ENCODE results near the gene PRKAR1A.
"Not testable (repeated sequence)": the region's sequence is repeated elsewhere in the genome, so short reads cannot be mapped to it uniquely, and the experiment has no call there.

The PRKAR1A gene

DNA sequence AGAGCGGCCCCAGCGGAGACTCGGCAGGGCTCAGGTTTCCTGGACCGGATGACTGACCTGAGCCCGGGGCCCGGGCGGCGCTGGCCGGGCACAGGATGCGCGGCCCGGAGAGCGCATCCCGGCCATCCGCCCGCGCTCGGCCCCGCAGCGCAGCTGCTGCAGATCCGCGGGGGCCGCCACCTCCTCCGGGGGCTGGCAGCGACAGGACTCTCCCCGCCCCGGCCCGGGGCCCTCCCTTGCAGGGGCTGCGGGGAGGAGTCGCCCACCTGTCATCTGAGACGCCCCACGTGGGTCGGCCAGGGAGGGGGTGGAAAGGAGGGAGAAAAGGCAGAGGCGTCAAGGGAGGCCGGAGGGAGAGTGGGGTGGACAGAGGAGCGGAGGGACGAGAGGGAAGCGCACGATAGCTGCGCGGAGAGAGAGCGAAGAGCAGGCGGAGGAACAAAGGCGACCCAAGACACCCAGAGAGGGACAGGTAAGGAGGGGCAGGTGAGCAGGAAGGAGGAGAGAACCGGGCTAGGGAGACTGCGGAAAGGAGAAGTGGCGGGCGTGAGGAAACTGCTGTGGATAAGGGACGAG is 471 bp upstream of the PRKAR1A start:
- peak; percentile 77 for DNase-seq

GRCh38 chr17:68512960-68513474 is 787 bp downstream of the PRKAR1A start:
- DNase-seq = no peak

- no peak for DNase-seq
These were observed 1.7 kb downstream of the PRKAR1A start for GRCh38 chr17:68513932-68514331.

DNA sequence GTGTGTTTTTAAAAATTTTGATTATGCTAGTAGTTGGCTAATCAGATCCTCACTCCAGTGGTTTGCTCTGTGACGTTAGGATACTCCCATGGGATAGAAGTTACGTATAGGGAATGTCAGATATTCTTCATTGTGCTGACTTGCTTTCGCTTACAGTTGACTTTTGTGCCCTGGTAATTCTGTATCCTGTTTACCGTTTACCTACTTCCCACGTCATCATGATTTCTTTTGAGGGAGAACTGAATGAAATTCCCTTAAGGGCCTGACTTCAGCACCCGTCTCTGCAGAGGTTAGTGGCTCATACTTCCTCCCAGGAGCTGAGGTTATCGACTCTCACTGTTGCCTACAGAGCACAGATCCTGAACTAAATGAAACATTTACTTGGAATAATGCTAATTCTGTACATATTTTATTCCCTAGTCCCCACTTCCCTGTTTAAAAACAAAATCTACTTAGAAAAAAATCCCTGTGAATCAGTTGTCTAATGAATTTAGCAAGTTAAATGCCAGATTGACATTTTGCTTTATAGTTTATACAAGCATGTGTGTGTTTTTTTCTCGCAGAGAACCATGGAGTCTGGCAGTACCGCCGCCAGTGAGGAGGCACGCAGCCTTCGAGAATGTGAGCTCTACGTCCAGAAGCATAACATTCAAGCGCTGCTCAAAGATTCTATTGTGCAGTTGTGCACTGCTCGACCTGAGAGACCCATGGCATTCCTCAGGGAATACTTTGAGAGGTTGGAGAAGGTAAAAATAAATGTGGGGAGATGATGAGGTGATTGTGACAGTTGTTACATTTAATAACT is 2.8 kb downstream of the PRKAR1A start:
- DNase-seq = no peak

- no peak for DNase-seq
These were observed 4.5 kb downstream of the PRKAR1A start for GRCh38 chr17:68516732-68517131.

DNA sequence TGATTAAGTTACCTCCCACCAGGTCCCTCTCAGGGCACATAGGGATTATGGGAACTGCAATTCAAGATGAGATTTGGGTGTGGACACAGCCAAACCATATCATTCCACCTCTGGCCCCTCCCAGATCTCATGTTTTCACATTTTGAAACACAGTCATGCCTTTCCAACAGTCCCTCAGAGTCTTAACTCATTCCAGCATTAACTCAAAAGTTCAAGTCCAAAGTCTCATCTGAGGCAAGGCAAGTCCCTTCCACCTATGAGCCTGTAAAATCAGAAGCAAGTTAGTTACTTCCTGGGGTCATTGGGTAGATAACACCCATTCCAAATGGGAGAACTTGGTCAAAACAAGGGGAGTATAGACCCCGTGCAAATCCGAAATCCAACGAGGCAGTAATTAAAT is 5.4 kb downstream of the PRKAR1A start:
- DNase-seq = not testable (repeated sequence)

DNA sequence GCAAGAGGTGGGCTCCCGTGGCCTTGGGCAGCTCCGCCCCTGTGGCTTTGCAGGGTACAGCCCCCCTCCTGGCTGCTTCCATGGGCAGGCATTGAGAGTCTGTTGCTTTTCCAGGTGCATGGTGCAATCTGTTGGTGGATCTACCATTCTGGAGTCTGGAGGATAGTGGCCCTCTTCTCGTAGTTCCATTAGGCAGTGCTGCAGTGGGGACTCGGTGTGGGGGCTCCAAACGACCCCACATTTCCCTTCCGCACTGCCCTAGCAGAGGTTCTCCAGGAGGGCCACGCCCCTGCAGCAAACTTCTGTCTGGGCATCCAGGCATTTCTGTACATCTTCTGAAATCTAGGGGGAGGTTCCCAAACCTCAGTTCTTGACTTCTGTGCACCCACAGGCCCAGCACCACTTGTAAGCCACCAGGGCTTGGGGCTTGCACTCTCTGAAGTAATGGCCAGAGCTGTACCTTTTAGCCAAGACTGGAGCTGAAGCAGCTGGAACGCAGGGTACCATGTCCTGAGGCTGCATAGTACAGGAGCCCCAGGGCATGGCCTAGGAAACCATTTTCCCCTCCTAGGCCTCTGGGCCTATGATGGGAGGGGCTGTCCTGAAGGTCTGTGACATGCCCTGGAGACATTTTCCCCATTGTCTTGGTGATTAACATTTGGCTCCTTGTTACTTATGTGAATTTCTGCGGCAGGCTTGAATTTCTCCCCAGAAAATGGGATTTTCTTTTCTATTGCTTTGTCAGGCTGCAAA is 6.0 kb downstream of the PRKAR1A start:
- DNase-seq = no peak

DNA sequence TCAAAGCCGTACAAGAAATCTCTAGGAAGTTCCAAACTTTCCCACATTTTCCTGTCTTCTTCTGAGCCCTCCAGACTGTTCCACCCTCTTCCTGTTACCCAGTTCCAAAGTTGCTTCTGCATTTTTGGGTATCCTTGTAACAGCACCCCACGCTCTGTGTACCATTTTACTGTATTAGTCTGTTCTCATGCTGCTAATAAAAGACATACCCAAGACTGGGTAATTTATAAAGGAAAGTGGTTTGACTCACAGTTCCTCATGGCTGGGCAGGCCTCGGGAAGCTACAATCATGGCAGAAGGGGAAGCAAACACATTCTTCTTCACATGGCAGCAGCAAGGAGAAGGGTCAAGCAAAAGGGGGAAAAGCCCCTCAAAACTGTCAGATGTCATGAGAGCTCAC is 6.8 kb downstream of the PRKAR1A start:
- DNase-seq = not testable (repeated sequence)

- no peak for DNase-seq
These were observed 7.7 kb downstream of the PRKAR1A start for GRCh38 chr17:68519911-68520310.

- DNase-seq = no peak
These were observed 10.0 kb downstream of the PRKAR1A start for GRCh38 chr17:68522266-68522665.

GRCh38 chr17:68526548-68526947 is 14.3 kb downstream of the PRKAR1A start:
- no peak for DNase-seq

- DNase-seq = no peak
These were observed 15.1 kb downstream of the PRKAR1A start for GRCh38 chr17:68527314-68527713.

- no peak for DNase-seq
These were observed 19.0 kb downstream of the PRKAR1A start for GRCh38 chr17:68531252-68531651.

DNA sequence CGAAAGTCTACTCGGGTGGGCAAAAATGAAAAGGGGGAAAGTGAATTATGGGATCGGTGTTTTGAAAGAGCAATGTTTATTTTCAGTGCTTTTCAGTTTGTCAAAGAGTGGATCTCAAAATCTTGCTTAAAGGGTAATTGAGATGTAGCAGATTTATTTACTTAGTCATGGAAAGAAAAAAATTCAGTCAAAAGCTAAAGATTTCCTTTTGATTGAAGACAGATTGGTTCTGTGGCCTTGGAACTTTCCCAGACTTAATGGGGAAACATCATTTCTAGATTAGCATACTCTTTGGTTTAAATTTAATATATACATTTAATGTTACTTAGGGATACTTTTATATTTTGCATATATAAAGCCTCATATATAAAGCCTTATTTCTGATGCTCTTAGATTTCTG is 20.6 kb downstream of the PRKAR1A start:
- no peak for DNase-seq

DNA sequence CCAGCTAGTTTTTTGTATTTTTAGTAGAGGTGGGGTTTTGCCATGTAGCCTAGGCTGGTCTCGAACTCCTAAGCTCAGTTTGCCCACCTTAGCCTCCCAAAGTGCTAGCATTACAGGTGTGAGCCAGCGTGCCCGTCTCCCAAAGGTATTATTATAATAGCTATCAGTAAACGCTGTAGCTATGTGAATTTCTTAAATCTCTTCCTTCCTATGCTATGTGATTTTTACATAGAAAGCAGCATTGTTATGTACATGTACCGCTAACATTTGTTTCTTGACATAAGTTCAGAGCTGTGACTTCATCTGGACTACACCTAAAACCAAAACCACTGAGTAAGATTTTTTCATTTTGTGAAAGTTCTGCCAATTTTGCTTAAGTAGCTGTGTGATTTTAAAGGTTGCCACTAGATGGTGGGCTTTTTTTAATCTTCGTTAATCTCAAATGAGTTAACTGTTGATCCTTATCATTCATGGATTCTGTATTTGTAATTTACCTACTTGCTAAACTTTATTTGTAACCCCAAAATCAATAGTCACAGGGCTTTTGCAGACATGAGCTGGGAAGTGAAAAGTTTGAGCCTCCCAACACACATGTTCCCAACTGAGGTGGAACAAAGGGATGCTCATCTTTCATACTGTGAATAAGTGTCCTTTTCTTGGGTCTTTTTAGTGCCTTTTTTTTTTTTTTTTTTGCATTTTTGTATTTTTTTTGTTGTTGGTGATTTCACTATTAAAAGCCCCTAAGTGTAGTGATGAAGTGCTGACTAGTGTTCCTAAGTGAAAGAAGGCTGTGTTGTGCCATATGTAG is 21.9 kb downstream of the PRKAR1A start:
- DNase-seq = no peak

DNA sequence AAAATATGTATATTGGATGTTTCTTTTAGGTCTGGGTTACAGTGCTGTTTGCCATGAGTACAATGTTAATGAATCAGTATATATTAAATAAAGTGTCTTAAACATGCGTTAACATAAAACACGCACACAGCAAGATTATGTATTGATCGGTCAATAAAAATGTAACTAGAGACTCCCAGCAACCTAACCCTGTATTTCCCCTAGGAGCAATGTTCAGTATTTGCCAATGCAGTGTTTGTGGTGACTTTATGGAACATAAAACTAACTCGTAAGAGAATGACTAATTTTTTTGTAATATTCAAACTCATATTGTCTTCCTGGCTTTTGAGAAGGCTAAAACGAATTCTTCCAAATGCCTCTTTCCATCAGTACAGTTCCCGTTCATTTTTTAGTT is 22.5 kb downstream of the PRKAR1A start:
- no peak for DNase-seq

DNA sequence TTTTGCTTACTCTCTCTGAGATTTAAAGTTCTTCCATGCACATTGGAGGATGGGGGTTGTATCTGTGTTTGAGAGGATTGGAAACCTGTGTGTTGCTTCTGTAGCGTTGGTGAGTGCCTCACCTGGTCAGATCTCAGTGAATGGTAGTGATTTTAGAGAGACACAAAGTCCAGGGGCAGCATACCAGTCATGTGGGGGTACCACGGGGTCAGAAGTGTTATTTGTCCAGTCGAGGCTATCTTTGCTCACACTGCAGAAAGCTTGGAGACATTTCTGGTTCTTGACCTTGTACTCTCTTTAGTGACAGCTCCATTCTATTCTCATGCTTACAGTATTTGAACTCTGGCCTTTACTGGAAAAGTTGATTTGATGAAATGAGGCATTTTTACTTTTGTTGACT is 23.7 kb downstream of the PRKAR1A start:
- no peak for DNase-seq

DNA sequence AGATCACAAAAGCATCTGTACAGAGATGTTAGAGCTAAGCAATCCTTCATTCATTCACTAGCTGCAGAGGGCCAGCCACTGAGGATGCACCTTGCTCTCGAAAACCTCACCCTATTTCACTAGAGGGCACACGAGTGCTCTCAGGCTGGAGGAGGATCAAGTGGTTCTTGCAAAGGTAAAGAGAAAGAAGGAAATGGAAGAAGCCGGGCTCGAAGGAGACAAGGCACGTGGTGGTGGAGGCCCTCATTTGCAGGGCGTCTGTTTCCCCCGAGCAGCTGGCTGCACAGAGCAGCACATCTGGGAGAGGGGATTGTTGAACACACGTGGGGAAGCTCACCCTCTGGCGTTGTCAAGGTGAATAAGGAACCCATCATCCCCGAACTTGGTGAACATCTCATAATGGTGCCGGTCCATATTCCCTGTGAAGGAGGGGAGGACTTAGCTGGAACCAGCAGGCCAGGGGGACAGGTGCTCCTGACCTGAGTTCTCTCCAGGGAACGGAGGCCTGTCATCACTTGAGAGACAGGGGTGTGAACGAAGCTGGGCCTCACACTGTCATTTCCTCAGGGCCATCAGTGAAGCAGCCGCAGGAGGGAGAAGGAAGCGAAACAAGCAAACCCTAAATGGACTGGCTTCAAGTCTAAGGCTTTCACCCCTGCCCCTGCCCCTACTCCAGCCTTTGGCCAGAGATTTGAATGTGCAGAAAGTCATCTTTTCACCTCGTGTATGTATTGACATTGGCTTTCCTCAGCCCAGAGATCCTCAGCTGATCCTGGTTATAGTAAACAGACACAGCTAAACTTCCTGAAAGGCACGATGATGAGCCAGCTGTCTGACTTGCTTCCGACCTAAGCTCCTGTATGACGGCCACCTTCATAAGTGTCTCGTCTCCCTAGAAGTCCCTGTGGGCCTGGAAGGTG is 27.6 kb downstream of the PRKAR1A start:
- DNase-seq = peak; percentile 30

GRCh38 chr17:68540981-68541380 is 28.8 kb downstream of the PRKAR1A start:
- no peak for DNase-seq

- no peak for DNase-seq
These were observed 29.6 kb downstream of the PRKAR1A start for GRCh38 chr17:68541816-68542215.

DNA sequence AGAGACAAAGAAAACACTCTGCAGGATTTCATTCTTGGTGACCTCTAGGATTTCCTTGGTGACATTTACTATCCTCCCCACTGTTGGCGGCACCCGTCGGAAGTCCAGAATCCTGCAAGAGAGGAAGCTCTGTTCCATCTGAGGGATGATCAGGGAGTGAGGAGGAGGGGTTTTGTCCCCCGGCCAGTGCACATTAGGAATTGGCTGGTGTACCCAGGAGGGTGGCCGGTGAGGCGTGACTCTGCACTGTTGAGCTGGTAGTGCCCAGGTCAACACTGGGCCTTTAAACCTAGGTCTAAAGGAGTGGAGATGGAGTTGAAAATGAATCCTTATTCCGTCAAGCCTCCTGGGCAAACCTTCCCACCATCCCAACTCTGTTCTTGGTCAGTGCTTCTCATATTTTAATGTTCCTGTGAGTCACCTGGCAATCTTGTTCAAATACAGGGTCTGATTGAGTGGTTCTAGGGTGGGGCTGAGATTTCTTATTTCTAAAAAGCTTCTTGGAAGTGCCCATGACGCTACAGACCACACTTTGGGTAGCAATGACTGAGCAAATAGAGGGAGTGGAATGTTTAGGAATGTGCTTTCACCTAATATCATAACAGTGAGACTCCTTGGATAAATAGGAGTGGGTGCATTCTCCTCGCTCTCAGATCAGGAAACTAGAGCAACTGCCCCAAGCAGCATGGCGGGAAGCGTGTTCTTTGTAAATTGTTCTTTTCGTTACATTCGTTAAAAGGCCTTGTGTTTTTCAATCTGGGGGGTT is 30.7 kb downstream of the PRKAR1A start:
- no peak for DNase-seq

Measured in DMS 273 treated with DMSO at 0.1 percent for 48 hours (cell line).